HuH-7.5 (cell line): ENCODE measurements around the gene LSMEM2.
"Not testable (repeated sequence)": the region's sequence is repeated elsewhere in the genome, so short reads cannot be mapped to it uniquely, and the experiment has no call there.

Experiments
- DNase-seq: peaks from one replicate; pipeline ENCODE4 v3.0.0; 2011; ENCODE audit warnings: low spot score

LSMEM2 gene

GRCh38 chr3:50245831-50246516 is 32.9 kb upstream of the LSMEM2 start:
- peak; percentile 87 for DNase-seq

DNA sequence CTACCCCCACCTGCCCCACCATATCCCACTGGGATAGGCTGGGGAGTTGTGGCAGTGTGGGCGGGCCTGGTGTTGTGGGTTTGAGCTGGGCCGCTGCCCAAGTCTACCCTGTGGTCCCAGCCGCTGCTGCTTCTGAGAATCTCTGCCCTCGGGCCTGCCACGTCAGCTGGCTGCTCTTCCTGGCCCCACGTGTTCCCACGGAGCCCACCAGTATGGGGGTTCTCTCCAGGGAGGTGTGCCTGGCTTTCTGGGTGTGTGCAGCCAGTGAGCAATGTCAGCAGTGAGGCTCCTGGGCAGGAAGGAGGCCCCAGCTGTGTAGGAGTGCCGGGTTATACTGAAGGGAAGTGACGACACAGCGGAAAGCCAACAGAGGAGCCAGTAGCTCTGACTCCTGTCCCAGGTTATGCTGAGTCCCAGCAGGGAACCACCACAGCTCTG is 32.4 kb upstream of the LSMEM2 start:
- no peak for DNase-seq

DNA sequence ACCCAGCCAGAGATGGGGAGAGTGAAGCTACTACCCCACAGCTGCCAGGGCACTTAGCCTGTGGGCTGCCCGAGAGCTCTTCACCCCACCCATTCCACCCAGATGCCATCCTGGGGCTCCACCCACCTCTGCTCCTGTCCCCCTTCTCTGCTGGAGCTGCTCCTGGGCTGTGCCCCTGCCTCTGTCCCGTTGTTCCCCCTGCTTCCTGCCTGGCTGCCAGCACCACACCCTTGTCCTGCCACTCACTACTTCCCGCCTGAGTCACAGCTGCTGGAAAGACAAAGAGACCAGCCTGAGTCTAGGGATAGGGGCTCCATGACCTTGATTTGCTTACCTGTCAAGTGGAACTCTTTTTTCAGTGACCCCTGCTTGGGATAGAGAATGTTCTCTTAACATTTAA is 30.5 kb upstream of the LSMEM2 start:
- no peak for DNase-seq

GRCh38 chr3:50249457-50249856 is 29.4 kb upstream of the LSMEM2 start:
- no peak for DNase-seq

GRCh38 chr3:50250514-50250913 is 28.4 kb upstream of the LSMEM2 start:
- no peak for DNase-seq

- DNase-seq: no peak
Measured at GRCh38 chr3:50251220-50251619, 27.7 kb upstream of the LSMEM2 start.

- DNase-seq: no peak
Measured at GRCh38 chr3:50254577-50255250, 24.2 kb upstream of the LSMEM2 start.

- DNase-seq: no peak
Measured at GRCh38 chr3:50255251-50255615, 23.7 kb upstream of the LSMEM2 start.

GRCh38 chr3:50256978-50257890 is 21.7 kb upstream of the LSMEM2 start:
- peak; percentile 83 for DNase-seq

DNA sequence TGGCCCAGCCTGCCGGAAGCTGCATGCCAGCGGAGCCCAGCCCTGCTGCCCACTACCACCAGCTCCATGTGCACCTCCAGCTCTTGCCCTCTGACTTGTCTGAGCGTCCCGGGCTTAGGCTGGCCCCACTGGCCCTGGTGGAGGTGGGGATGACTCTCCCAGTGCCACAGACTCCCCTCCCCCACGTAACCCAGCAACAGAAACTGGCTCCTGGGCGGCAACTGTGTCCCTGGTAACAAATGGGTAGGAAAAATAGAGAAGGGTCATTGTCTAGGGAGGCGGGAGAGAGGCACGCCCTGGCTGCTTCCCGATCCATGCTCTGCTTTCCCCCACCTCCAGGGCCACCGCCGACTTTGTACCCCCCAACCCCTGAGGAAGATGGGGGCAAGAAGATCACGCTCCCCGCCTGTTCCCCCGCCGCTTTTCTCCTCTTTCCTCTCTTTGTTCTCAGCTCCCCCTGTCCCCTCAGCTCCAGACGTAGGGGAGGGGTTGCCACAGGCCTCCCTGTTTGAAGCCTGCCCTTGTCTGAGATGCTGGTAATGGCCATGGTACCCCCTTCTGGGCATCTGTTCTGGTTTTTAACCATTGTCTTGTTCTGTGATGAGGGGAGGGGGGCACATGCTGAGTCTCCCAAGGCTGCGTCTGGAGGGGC is 20.7 kb upstream of the LSMEM2 start:
- DNase-seq: no peak

GRCh38 chr3:50258979-50259378 is 19.9 kb upstream of the LSMEM2 start:
- no peak for DNase-seq

DNA sequence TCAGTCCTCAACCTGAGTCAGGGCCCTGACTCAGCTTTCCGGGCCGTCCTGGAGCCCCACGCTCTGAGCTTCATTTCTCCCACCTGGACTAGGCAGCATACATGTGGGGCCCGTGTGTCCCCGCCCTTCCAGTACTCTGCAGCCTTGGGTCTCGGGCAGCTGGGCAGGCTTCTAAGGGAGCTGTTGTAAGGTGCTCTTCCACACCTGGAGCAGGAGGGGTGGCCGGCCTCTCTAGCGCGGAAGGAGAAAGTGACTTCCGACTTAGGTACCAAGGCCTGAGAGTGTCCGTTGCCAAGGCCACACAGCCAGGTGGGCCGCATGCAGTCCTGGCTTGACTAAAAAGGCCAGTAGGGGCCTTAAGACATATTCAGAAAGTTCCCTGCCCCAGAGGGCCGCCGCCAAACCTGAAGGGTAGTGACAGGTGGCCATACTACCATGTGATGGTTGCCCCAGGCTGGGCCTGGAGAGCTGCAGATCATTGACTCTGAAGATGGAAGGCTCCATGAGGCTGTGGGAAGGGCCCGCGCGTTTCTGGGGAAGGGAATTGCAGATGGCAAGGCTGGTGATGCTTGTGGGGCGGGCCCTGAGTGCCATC is 19.4 kb upstream of the LSMEM2 start:
- DNase-seq: no peak

DNA sequence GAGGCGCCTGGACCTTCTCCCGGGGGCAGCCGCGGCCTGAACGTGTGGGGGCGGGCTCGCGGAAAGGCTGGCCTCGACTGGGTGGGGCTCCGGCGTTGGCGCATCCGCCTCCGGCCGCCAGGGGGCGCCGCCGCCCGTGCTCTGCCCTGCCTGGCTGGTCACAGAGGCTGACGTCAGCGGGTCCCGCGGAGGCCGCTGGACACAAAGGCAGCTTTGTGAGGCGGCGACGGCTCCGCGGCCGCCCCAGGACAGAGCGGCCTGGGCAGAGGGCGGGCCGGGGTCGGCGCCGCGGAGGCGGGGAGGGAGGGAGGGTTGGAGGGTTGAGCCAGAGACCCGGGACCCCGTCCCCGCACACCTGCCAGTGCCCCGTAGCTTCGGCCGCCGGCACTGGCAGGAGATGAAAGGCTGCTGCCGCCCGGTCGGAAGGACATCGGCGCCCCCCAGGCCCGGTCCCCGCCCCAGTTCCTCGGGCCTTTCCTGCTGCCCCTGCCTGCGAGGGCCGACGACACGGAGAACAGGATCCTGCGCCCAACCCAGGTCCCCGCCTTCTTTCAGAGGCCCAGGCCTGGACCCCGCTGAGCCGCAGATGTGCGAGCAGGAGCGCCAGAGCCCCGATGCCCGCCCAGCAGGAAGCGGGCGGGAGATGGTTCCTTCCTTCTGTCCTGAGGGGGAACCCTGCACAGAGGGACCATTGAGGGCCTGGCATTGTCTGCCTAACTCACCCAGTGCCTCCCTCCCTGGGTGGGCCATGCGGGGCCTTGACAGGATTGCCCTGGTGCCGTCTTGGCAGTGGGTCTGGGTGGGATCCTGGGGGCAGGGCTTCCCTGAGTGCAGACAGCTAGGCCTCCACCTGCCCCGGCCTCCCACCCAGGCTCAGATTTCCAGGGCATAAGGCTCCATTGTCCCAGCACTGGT is 18.6 kb upstream of the LSMEM2 start:
- peak; percentile 97 for DNase-seq

DNA sequence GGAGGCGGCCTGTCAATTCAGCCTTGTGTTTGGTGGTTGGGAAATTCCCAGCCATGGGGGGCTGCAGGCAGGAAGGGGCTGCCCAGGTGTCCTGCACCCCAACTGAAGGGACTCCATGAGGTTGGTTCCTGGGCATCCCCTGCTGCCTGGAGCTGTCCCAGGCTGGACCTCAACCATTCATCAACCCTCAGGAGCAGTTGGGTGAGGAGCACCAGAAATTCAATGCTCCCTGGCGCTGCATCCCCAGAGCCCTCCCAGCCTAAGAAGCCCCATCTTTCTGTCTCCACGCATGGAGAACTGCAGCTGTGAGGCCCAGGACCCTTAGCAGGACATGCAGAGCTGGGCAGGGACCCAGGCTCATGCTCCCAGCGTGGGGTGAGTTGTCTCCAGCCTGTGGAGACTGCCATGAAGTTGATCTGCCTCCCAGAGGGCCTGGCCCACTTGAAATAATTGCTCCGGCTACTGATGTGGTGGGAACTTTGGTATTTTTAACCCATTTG is 17.9 kb upstream of the LSMEM2 start:
- no peak for DNase-seq

- DNase-seq: no peak
Measured at GRCh38 chr3:50261505-50261904, 17.4 kb upstream of the LSMEM2 start.

GRCh38 chr3:50262200-50262599 is 16.7 kb upstream of the LSMEM2 start:
- not testable (repeated sequence) for DNase-seq

DNA sequence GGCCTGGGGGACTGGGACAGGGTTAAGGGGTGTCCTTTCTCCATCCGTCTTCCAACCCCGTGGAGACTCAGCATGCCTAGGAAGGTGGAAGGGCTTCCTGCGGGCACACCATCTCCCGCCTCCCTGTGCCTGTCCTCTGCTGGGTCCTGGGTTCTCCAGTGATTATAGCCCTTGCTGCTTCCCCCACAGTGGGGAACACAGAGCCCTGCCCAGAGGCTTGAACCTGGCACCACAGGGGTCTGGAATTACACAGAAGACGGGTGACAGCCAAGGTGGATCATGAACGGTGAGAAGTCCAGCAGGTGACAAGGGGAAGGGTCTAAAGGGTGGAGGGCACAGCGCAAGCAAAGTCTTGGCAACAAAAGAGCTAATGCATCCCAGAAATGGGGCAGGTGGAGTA is 16.1 kb upstream of the LSMEM2 start:
- no peak for DNase-seq

GRCh38 chr3:50263478-50264382 is 15.2 kb upstream of the LSMEM2 start:
- DNase-seq: no peak

GRCh38 chr3:50264383-50264963 is 14.4 kb upstream of the LSMEM2 start:
- DNase-seq: peak; percentile 96
